ENCODE data around the gene GBP5.
A peak's percentile ranks its signal among the peaks of the same experiment; 100 is the strongest.
"Not testable (repeated sequence)": the region's sequence is repeated elsewhere in the genome, so short reads cannot be mapped to it uniquely, and the experiment has no call there.

Gene GBP5

DNA sequence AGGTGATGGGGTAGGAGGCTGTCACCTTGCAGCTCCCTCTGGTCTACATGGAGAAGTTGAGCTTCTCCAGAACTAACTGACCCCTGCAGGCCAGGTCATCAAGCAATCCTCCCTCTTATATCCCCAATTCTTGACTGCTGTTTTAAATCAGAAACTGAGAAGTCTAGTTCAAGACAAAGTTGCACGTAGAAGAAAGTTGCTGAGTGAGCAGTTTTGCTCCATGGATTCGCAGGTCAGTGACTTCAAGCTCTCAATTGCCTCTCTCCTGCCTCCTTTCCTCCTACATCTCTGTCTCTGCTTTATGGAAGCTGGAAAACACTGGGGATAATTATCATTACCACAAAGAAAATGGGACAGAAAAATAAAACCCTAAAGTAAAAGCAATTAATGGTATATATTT, 32.8 kb upstream of the GBP5 start:
- H4K8ac ChIP-seq (ENCODE audit: low read depth, low read length) = no peak overlapping the region
- no peak overlapping the region for H2BK120ac ChIP-seq (ENCODE audit: insufficient read depth, low read length, poor library complexity)
- WGBS (ENCODE audit: extremely low coverage, insufficient coverage, insufficient read length) = no CpG with 5 or more reads among the region's 2 CpGs
- DNase-seq = no peak
- H3K4ac ChIP-seq (ENCODE audit: low read depth, low read length) = no peak overlapping the region
- H3K23ac ChIP-seq (ENCODE audit: low read length) = no peak overlapping the region
- H3K27me3 ChIP-seq (ENCODE audit: insufficient read depth, low read length) = no peaks in the 10 kb centered on the region
- peaks cover 6% of the 10 kb centered on the region for H3K9me3 ChIP-seq (ENCODE audit: insufficient read depth, low read depth, low read length)
- no peak overlapping the region for H4K12ac ChIP-seq (ENCODE audit: low read depth, low read length)
- H2BK12ac ChIP-seq (ENCODE audit: low read length) = no peak overlapping the region
- no peak overlapping the region for H3K4me2 ChIP-seq (ENCODE audit: low read length)
- H2BK5ac ChIP-seq (ENCODE audit: low read depth, low read length, poor library complexity) = no peak overlapping the region
- H4K91ac ChIP-seq (ENCODE audit: low read depth, low read length) = no peak overlapping the region
- no peak overlapping the region for H3K4me3 ChIP-seq (ENCODE audit: low read depth, low read length)
- no peak overlapping the region for H3K14ac ChIP-seq (ENCODE audit: low read length)
- no peak overlapping the region for H3K18ac ChIP-seq (ENCODE audit: low read length)
- H3K9ac ChIP-seq (ENCODE audit: low read length) = no peak overlapping the region
- H3K27ac ChIP-seq (ENCODE audit: low read depth, low read length) = no peak overlapping the region
- H3K79me2 ChIP-seq (ENCODE audit: control insufficient read depth, insufficient read depth, low read length, poor library complexity) = no peaks in the 10 kb centered on the region
- no peak overlapping the region for H2AK5ac ChIP-seq (ENCODE audit: low read length)
- H3K79me1 ChIP-seq (ENCODE audit: low read length) = no peaks in the 10 kb centered on the region
- no peaks in the 10 kb centered on the region for H3K36me3 ChIP-seq (ENCODE audit: control insufficient read depth in 1 of 2, insufficient read depth in 2 of 2, low read length in 2 of 2)
- no peaks in the 10 kb centered on the region for H3K4me1 ChIP-seq (ENCODE audit: control insufficient read depth in 1 of 2, insufficient read depth in 2 of 2, low read length in 2 of 2)
- no peak overlapping the region for H2AFZ ChIP-seq (ENCODE audit: insufficient read depth, low read length, poor library complexity)

DNA sequence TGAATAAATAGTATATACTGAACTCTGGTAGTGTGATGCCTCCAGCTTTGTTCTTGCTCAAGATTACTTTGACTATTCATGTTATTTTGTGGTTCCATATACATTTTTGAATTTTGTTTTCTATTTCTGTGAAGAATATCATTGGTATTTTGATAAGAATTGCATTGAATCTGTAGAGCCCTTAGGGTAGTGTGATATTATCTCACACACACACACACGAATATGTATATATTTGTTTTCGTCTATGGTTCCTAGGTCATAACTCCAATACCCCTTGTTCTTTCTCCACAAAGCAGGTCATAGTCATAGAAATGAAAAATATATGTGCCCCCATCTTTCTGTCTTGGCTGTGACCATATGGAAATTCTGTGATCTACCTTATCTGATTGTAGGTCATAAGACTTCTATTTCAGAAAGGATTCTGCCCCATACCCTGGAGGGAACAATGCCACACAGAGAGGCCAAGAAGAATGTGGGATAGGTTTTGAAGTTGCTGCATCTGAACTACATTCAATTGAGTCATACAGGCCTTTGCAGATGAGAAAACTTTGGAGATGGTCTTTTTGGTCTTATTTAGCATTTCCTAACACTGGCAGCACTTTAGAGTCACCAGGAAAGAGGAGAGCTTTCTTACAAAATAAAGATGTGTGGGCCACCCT, 32.0 kb upstream of the GBP5 start:
- DNase-seq = peak; percentile 14 to 66
- H3K14ac ChIP-seq (ENCODE audit: low read length) = no peak overlapping the region
- H3K4me2 ChIP-seq (ENCODE audit: low read length) = no peak overlapping the region
- no peak overlapping the region for H2BK5ac ChIP-seq (ENCODE audit: low read depth, low read length, poor library complexity)
- WGBS (ENCODE audit: extremely low coverage, insufficient coverage, insufficient read length) = no CpG with 5 or more reads among the region's 2 CpGs
- H3K79me1 ChIP-seq (ENCODE audit: low read length) = no peaks in the 10 kb centered on the region
- no peak overlapping the region for H2BK120ac ChIP-seq (ENCODE audit: insufficient read depth, low read length, poor library complexity)
- no peak overlapping the region for H3K18ac ChIP-seq (ENCODE audit: low read length)
- H4K8ac ChIP-seq (ENCODE audit: low read depth, low read length) = no peak overlapping the region
- no peak overlapping the region for H2AK5ac ChIP-seq (ENCODE audit: low read length)
- no peaks in the 10 kb centered on the region for H3K79me2 ChIP-seq (ENCODE audit: control insufficient read depth, insufficient read depth, low read length, poor library complexity)
- no peak overlapping the region for H2BK12ac ChIP-seq (ENCODE audit: low read length)
- no peak overlapping the region for H3K9ac ChIP-seq (ENCODE audit: low read length)
- no peaks in the 10 kb centered on the region for H3K4me1 ChIP-seq (ENCODE audit: control insufficient read depth in 1 of 2, insufficient read depth in 2 of 2, low read length in 2 of 2)
- no peak overlapping the region for H2AFZ ChIP-seq (ENCODE audit: insufficient read depth, low read length, poor library complexity)
- no peak overlapping the region for H3K23ac ChIP-seq (ENCODE audit: low read length)
- no peak overlapping the region for H4K91ac ChIP-seq (ENCODE audit: low read depth, low read length)
- H3K27ac ChIP-seq (ENCODE audit: low read depth, low read length) = no peak overlapping the region
- H4K12ac ChIP-seq (ENCODE audit: low read depth, low read length) = no peak overlapping the region
- no peak overlapping the region for H3K4ac ChIP-seq (ENCODE audit: low read depth, low read length)
- H3K27me3 ChIP-seq (ENCODE audit: insufficient read depth, low read length) = no peaks in the 10 kb centered on the region
- H3K9me3 ChIP-seq (ENCODE audit: insufficient read depth, low read depth, low read length) = peaks cover 6% of the 10 kb centered on the region
- H3K36me3 ChIP-seq (ENCODE audit: control insufficient read depth in 1 of 2, insufficient read depth in 2 of 2, low read length in 2 of 2) = no peaks in the 10 kb centered on the region
- H3K4me3 ChIP-seq (ENCODE audit: low read depth, low read length) = no peak overlapping the region

DNA sequence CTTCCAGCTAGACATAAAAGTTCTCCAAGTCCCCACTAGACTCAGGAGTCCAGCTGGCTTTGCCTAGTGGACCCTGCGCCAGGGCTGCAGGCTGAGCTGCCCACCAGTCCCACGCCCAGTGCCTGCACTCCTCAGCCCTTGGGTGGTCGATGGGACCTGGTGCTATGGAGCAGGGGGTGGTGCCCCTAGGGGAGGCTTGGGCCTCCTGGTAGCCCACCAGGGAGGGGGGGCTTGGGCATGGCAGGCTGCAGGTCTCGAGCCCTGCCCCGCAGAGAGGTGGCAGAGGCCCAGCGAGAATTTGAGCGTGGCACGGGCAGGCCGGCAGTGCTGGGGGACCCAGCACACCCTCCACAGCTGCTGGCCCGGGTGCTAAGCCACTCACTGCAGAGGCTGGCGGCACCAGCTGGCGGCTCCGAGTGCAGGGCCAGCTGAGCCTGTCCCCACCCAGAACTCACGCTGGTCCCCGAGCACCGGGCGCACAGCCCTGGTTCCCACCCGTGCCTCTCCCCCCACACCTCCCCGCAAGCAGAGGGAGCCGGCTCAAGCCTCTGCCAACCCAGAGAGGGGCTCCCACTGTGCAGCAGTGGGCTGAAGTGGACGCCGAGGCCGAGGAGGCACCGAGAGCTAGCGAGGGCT, 30.2 kb upstream of the GBP5 start:
- no peaks in the 10 kb centered on the region for H3K27me3 ChIP-seq (ENCODE audit: insufficient read depth, low read length)
- H3K9me3 ChIP-seq (ENCODE audit: insufficient read depth, low read depth, low read length) = peaks cover 6% of the 10 kb centered on the region
- no CpG with 5 or more reads among the region's 25 CpGs for WGBS (ENCODE audit: extremely low coverage, insufficient coverage, insufficient read length)
- H4K91ac ChIP-seq (ENCODE audit: low read depth, low read length) = no peak overlapping the region
- no peak overlapping the region for H3K18ac ChIP-seq (ENCODE audit: low read length)
- H2BK120ac ChIP-seq (ENCODE audit: insufficient read depth, low read length, poor library complexity) = no peak overlapping the region
- H4K8ac ChIP-seq (ENCODE audit: low read depth, low read length) = no peak overlapping the region
- H3K27ac ChIP-seq (ENCODE audit: low read depth, low read length) = no peak overlapping the region
- H3K4me2 ChIP-seq (ENCODE audit: low read length) = no peak overlapping the region
- no peak overlapping the region for H3K4ac ChIP-seq (ENCODE audit: low read depth, low read length)
- DNase-seq = no peak
- no peaks in the 10 kb centered on the region for H3K79me2 ChIP-seq (ENCODE audit: control insufficient read depth, insufficient read depth, low read length, poor library complexity)
- H4K12ac ChIP-seq (ENCODE audit: low read depth, low read length) = no peak overlapping the region
- no peaks in the 10 kb centered on the region for H3K79me1 ChIP-seq (ENCODE audit: low read length)
- H3K23ac ChIP-seq (ENCODE audit: low read length) = no peak overlapping the region
- H3K4me3 ChIP-seq (ENCODE audit: low read depth, low read length) = no peak overlapping the region
- no peak overlapping the region for H3K14ac ChIP-seq (ENCODE audit: low read length)
- H3K36me3 ChIP-seq (ENCODE audit: control insufficient read depth in 1 of 2, insufficient read depth in 2 of 2, low read length in 2 of 2) = no peaks in the 10 kb centered on the region
- no peak overlapping the region for H3K9ac ChIP-seq (ENCODE audit: low read length)
- H2AK5ac ChIP-seq (ENCODE audit: low read length) = no peak overlapping the region
- no peaks in the 10 kb centered on the region for H3K4me1 ChIP-seq (ENCODE audit: control insufficient read depth in 1 of 2, insufficient read depth in 2 of 2, low read length in 2 of 2)
- no peak overlapping the region for H2BK12ac ChIP-seq (ENCODE audit: low read length)
- no peak overlapping the region for H2AFZ ChIP-seq (ENCODE audit: insufficient read depth, low read length, poor library complexity)
- H2BK5ac ChIP-seq (ENCODE audit: low read depth, low read length, poor library complexity) = no peak overlapping the region

DNA sequence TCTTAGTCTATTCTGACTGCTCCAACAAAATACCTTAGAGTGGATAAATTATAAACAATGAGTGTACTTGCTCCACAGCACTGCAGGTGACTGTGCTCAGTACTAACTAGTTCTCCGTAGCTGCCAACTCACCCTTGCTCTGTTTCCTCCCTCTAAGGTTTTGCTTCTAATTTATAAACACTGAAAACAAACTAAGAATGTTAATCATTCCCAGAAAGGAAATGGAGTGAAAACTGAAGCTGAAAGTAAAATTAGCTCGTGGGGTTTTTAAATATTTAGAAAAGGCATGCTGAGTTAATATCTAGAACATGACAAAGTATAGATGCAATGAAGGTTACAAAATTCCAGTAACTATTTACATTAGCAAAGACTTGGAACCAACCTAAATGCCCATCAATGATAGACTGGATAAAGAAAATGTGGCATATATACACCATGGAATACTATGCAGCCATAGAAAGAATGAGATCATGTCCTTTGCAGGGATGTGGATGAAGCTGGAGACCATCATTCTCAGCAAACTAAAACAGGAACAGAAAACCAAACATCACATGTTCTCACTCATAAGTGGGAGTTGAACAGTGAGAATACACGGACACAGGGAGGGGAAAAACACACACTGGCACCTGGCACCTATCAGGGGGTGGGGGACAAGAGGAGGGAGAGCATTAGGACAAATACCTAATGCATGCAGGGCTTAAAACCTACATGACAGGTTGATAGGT, 27.2 kb upstream of the GBP5 start:
- H3K9me3 ChIP-seq (ENCODE audit: insufficient read depth, low read depth, low read length); H3K4ac ChIP-seq (ENCODE audit: low read depth, low read length); H3K4me3 ChIP-seq (ENCODE audit: low read depth, low read length); H3K27me3 ChIP-seq (ENCODE audit: insufficient read depth, low read length); H3K27ac ChIP-seq (ENCODE audit: low read depth, low read length); H2AFZ ChIP-seq (ENCODE audit: insufficient read depth, low read length, poor library complexity); H2BK12ac ChIP-seq (ENCODE audit: low read length); H3K9ac ChIP-seq (ENCODE audit: low read length); H4K12ac ChIP-seq (ENCODE audit: low read depth, low read length); H3K23ac ChIP-seq (ENCODE audit: low read length); H2AK5ac ChIP-seq (ENCODE audit: low read length); H3K4me1 ChIP-seq (ENCODE audit: control insufficient read depth in 1 of 2, insufficient read depth in 2 of 2, low read length in 2 of 2); H4K8ac ChIP-seq (ENCODE audit: low read depth, low read length); DNase-seq; H3K18ac ChIP-seq (ENCODE audit: low read length); H3K14ac ChIP-seq (ENCODE audit: low read length); H4K91ac ChIP-seq (ENCODE audit: low read depth, low read length); H2BK5ac ChIP-seq (ENCODE audit: low read depth, low read length, poor library complexity); H3K79me1 ChIP-seq (ENCODE audit: low read length); H3K79me2 ChIP-seq (ENCODE audit: control insufficient read depth, insufficient read depth, low read length, poor library complexity); H3K4me2 ChIP-seq (ENCODE audit: low read length); H3K36me3 ChIP-seq (ENCODE audit: control insufficient read depth in 1 of 2, insufficient read depth in 2 of 2, low read length in 2 of 2); H2BK120ac ChIP-seq (ENCODE audit: insufficient read depth, low read length, poor library complexity): not testable (repeated sequence)
- no CpG with 5 or more reads among the region's 3 CpGs for WGBS (ENCODE audit: extremely low coverage, insufficient coverage, insufficient read length)

Measured in trophoblast cell (in vitro differentiated cells and primary cell).